Prostate gland (tissue), 2 donors: ENCODE data around the gene ADGRL3. TPM values are rescaled to one million over a fixed set of nuclear protein-coding genes. Genes with fewer than 3 reads are reported as not detected.
"Not testable (repeated sequence)": the region's sequence is repeated elsewhere in the genome, so short reads cannot be mapped to it uniquely, and the experiment has no call there.

Experiments
- DNase-seq: peaks from one replicate; pipeline ENCODE4 v3.0.0-alpha.2; 2019; ENCODE audit warnings: low spot score
- H3K27ac ChIP-seq, 2 donors: fragments of 200-600 bp; sonication (generic); 2 replicates each; pipeline ENCODE4 v1.5.1; 2017 to 2019
- H3K27me3 ChIP-seq: fragments of 200-600 bp; sonication (generic); replicated peaks from 2 replicates; pipeline ENCODE4 v1.5.1; 2019; ENCODE audit not compliant: insufficient read depth
- H3K36me3 ChIP-seq, 2 donors: fragments of 200-600 bp; sonication (generic); 1 replicate in 1 of 2; 2 replicates in 1 of 2; pipeline versions ENCODE4 v1.5.1 to v1.8.1; 2017 to 2019
- H3K4me1 ChIP-seq: fragments of 200-600 bp; sonication (generic); replicated peaks from 2 replicates; pipeline ENCODE4 v1.5.1; 2019
- H3K4me3 ChIP-seq, 2 donors: fragments of 200-600 bp; sonication (generic); 2 replicates each; pipeline ENCODE4 v1.5.1; 2017 to 2019
- H3K9me3 ChIP-seq: fragments of 200-600 bp; sonication (generic); 2 replicates; pipeline ENCODE4 v1.5.1; 2017
- POLR2A ChIP-seq: fragments of 450-650 bp; IDR thresholded peaks from one replicate; pipeline ENCODE4 v1.6.1; 2016; ENCODE audit warnings: antibody characterized with exemption, mild to moderate bottlenecking
- POLR2AphosphoS5 ChIP-seq: sonication (generic); formaldehyde crosslinking; IDR thresholded peaks from one replicate; pipeline ENCODE4 v1.6.1; 2017; ENCODE audit warnings: antibody characterized with exemption
- WGBS: methylation state at CpG from one replicate; pipeline ENCODE4 v1.1.5; 2018; 5-methylcytosine and 5-hydroxymethylcytosine counted together
- intact Hi-C: fragments of 100-400 bp; cut with DNase I; formaldehyde crosslinking; loops from one replicate; pipeline ENCODE4 v1.14.2; 2022
- total RNA-seq, 2 donors: library from RNA; depleted of rRNA; stranded (reverse); fragments of >200 nt; gene quantifications; one replicate each; pipeline ENCODE4 v1.1.0, GENCODE V29; 2016
- TF ChIP-seq, protein P1 (sequence below), 4 experiments: fragments of 200-600 bp in 2 of 4; fragments of 450-650 bp in 2 of 4; sonication (generic) in 2 of 4; IDR thresholded peaks; 1 replicate in 3 of 4; 2 replicates in 1 of 4; pipeline ENCODE4 v1.5.1; 2016 to 2019; ENCODE audit warnings: antibody characterized with exemption in 4 of 4, mild to moderate bottlenecking in 2 of 4, moderate library complexity in 2 of 4

Gene ADGRL3
- total RNA-seq, 2 donors from 2014 or later: 1.7 to 23.5 TPM

DNA sequence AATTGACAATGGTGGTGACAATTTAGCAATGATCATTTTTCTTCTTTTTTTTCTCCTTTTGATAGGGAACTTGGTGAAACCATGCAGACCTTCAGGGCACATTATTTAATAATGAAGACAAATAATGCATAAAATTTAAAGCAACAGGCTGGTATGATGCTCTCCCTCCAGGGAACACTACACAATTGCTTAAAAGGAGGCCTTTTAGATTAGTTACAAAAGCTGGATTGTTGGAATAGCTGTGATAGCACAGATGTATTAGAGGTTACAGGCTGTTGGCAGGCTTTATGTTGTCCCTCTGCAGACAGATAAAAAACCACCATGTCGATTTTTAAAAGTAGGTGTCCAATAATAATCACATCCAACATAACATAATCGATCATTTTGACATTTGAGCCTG lies 307.0 kb downstream of the ADGRL3 start:
- Histone ChIP-seq H3K4me3 (no peak overlapping the region), H3K4me1 (no peaks in the 10 kb centered on the region), H3K27me3 (no peaks in the 10 kb centered on the region), H3K36me3 (no peaks in the 10 kb centered on the region), H3K9me3 (no peaks in the 10 kb centered on the region), H3K27ac (no peak overlapping the region)
- TF ChIP-seq, protein P1, sequence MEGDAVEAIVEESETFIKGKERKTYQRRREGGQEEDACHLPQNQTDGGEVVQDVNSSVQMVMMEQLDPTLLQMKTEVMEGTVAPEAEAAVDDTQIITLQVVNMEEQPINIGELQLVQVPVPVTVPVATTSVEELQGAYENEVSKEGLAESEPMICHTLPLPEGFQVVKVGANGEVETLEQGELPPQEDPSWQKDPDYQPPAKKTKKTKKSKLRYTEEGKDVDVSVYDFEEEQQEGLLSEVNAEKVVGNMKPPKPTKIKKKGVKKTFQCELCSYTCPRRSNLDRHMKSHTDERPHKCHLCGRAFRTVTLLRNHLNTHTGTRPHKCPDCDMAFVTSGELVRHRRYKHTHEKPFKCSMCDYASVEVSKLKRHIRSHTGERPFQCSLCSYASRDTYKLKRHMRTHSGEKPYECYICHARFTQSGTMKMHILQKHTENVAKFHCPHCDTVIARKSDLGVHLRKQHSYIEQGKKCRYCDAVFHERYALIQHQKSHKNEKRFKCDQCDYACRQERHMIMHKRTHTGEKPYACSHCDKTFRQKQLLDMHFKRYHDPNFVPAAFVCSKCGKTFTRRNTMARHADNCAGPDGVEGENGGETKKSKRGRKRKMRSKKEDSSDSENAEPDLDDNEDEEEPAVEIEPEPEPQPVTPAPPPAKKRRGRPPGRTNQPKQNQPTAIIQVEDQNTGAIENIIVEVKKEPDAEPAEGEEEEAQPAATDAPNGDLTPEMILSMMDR (IDR thresholded peaks at IDR 0.05): no peak
- TF ChIP-seq POLR2A (no peak), POLR2AphosphoS5 (no peak)
- no peak for DNase-seq
- intact Hi-C loops: no loop called here
- 19% methylated on average over 2 of the region's 2 CpGs for WGBS

DNA sequence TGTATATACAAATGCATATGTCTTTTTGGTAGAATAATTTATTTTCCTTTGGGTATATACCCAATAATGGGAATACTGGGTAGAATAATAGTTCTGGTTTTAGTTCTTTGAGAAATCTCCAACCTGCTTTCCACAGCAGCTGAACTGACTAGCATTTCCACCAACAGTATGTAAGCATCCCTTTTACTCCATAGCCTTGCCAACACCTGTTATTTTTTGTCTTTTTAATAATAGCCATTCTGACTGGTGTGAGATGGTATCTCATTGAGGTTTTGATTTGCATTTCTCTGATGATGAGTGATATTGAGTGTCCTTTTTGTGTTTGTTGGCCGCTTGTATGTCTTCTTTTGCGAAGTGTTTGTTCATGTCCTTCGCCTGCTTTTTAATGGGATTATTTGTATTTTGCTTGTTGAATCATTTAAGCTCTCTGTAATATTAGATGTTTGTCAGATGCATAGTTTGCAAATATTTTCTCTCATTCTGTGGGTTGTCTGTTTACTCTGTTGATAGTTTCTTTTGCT lies 309.7 kb downstream of the ADGRL3 start:
- H3K9me3 ChIP-seq, H3K27me3 ChIP-seq, H3K4me3 ChIP-seq, DNase-seq, H3K36me3 ChIP-seq, H3K4me1 ChIP-seq, intact Hi-C loops, H3K27ac ChIP-seq: not testable (repeated sequence)
- WGBS: 93% methylated on average over 3 of the region's 3 CpGs

DNA sequence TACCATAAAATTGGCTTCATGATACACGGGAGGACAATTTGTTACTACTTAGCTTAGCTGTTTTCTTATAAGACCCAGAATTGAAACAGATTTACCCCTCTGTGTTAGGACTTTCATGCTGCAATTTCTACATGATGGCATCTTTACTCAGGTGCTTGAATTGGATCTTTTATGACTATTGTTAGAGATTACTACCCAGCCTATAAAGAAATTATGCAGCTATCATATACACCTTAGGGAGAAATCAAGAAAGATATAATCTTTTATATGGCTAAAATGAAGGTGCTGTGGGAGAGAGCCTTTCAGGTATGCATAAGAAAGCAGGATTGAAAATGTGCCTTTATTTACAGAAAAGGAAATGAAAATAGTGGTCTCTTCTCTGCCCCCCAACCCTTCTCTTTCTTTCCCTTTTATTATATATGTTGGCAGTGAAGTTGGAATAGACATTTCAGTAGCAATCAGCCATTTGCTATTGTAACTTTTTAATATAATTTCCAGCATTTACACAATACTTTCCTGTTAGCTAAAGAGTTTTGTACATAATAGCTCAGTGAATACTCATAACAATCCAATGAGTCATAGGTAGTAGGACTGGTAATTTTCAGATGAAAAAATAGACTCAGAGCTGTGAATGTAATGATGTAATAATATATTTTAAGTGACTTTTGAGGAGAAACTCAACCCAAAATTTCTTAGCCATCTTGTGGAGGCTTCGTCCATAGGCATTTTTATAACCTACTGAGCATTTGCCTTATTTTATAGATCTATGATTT lies 311.8 kb downstream of the ADGRL3 start:
- no peaks in the 10 kb centered on the region for H3K27me3 ChIP-seq
- no peak overlapping the region for H3K27ac ChIP-seq
- H3K36me3 ChIP-seq: no peaks in the 10 kb centered on the region
- no peaks in the 10 kb centered on the region for H3K4me1 ChIP-seq
- TF ChIP-seq POLR2A (no peak), POLR2AphosphoS5 (no peak)
- TF ChIP-seq, protein P1 (IDR thresholded peaks at IDR 0.05): no peak
- no peak overlapping the region for H3K4me3 ChIP-seq
- no peak for DNase-seq
- no peaks in the 10 kb centered on the region for H3K9me3 ChIP-seq
- intact Hi-C loops: no loop called here
- WGBS: 86% methylated on average over 2 of the region's 2 CpGs

DNA sequence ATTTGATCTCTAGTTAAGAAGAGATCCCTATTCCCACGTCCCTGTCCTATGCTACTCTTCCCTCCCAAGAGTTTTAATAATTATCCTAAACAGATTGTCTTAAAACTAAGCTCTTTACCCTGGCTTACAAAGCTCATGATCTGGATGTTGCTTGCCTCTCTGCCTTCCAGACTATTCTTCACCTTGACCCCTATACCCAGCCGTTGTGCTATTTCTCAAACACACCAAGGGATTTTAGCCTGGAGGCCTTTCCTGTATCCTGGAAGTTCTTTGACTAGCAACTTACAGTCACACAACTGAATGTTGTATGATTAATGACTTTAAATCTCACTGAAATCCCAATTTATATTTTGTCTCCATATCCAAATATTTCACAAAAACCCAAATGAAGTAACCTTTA lies 314.9 kb downstream of the ADGRL3 start:
- H3K27ac ChIP-seq: no peak overlapping the region
- intact Hi-C loops: no loop called here
- DNase-seq: no peak
- no peaks in the 10 kb centered on the region for H3K9me3 ChIP-seq
- WGBS: 44% methylated on average over 2 of the region's 2 CpGs
- TF ChIP-seq, protein P1 (IDR thresholded peaks at IDR 0.05): no peak
- TF ChIP-seq POLR2A (no peak), POLR2AphosphoS5 (no peak)
- no peak overlapping the region for H3K4me3 ChIP-seq
- H3K36me3 ChIP-seq: no peaks in the 10 kb centered on the region
- no peaks in the 10 kb centered on the region for H3K4me1 ChIP-seq
- H3K27me3 ChIP-seq: peaks cover 2% of the 10 kb centered on the region

DNA sequence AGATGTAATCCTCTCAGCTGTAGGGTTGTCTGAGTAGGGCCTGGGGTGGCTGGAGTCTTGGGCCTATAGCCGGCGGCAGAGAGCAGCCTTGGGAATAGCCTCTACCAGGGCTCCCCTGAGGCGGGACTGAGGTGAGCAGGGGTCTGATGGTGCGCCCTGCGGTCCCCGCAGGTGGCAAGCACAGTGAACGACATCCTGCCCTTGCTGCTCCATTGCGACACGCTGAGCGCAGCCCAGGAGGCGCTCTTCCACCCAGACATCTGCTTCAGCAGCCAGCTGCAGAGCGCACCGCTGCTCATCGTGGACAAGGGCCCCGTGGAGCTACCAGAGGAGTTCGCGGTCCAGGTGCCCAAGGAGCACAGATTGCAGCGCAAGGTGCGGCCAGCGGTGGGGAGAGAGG lies 317.0 kb downstream of the ADGRL3 start:
- Histone ChIP-seq H3K27ac (no peak overlapping the region), H3K9me3 (no peaks in the 10 kb centered on the region), H3K4me3 (no peak overlapping the region), H3K27me3 (peaks cover 2% of the 10 kb centered on the region), H3K36me3 (no peaks in the 10 kb centered on the region), H3K4me1 (no peaks in the 10 kb centered on the region)
- DNase-seq: no peak
- WGBS: 48% methylated on average over 20 of the region's 20 CpGs
- intact Hi-C loops: no loop called here
- TF ChIP-seq POLR2A: no peak

DNA sequence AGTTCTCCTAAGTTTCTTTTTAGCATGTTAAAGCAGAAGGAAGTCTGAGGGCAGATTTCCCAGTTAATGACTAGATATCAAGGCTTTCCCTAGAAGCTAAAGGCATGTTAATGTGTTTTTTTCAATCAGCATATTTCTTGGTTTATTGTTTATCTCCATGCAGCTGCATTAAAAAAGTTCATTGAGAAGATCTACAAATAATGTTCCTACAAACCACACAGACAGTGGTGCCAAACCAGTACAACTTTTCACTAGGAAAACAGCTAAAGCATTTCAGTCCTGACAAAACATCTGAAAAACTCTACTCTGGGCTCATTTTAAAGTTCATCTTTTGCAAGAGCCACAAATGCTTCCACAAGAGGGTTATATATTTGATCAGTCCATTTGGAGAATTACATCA lies 320.0 kb downstream of the ADGRL3 start:
- Histone ChIP-seq H3K9me3 (no peaks in the 10 kb centered on the region), H3K27me3 (peaks cover 2% of the 10 kb centered on the region), H3K27ac (no peak overlapping the region), H3K4me3 (no peak overlapping the region), H3K36me3 (no peaks in the 10 kb centered on the region), H3K4me1 (no peaks in the 10 kb centered on the region)
- no peak for DNase-seq
- TF ChIP-seq POLR2A (no peak), POLR2AphosphoS5 (no peak)
- TF ChIP-seq, protein P1 (IDR thresholded peaks at IDR 0.05): no peak
- intact Hi-C loops: no loop called here
